Liver (tissue), 3 donors: Measurements from ENCODE around the gene SEPTIN7.

Experiments
- ATF3 ChIP-seq: IDR thresholded peaks from 2 replicates; pipeline ENCODE4 v1.6.1; 2016; ENCODE audit warnings: antibody characterized with exemption
- CTCF ChIP-seq: fragments of 150-350 bp; IDR thresholded peaks from 2 replicates; pipeline ENCODE4 v1.5.1; 2017; ENCODE audit warnings: improper control_type of control experiment, low read depth, low read length; ENCODE audit not compliant: missing input control
- JUND ChIP-seq, 2 donors: IDR thresholded peaks; 2 replicates each; pipeline ENCODE4 v1.6.1; 2016; ENCODE audit warnings: antibody characterized with exemption in 2 of 2
- MAX ChIP-seq: IDR thresholded peaks from 2 replicates; pipeline ENCODE4 v1.6.1; 2016; ENCODE audit warnings: antibody characterized with exemption
- RAD21 ChIP-seq, 2 donors: IDR thresholded peaks; 2 replicates each; pipeline ENCODE4 v1.6.1; 2016; ENCODE audit warnings: antibody characterized with exemption in 2 of 2, mild to moderate bottlenecking in 2 of 2
- REST ChIP-seq: IDR thresholded peaks from 2 replicates; pipeline ENCODE4 v1.6.1; 2016; ENCODE audit warnings: antibody characterized with exemption, mild to moderate bottlenecking
- donor health status: healthy.
- donor health status: healthy.

- TF ChIP-seq CTCF (no peak), MAX (no peak), REST (no peak), RAD21 (IDR thresholded peaks at IDR 0.05) (no peak), JUND (IDR thresholded peaks at IDR 0.05) (no peak), ATF3 (no peak)
Measured at GRCh38 chr7:35792472-35792871, 8.4 kb upstream of the SEPTIN7 start.
